Suppressor macrophage treated with lipopolysaccharide for 1 hour (primary cell): Measurements from ENCODE around the gene PLEKHA4.

Source experiments
- DNase-seq, 3 donors: peaks; one replicate each; pipeline ENCODE4 v3.0.0-alpha.2; 2020 to 2022

Gene PLEKHA4

GRCh38 chr19:48822514-48822913 lies 45.9 kb downstream of the PLEKHA4 start:
- DNase-seq = no peak

- no peak for DNase-seq
These were observed 46.8 kb downstream of the PLEKHA4 start for GRCh38 chr19:48821633-48822032.

GRCh38 chr19:48819366-48819816 lies 49.0 kb downstream of the PLEKHA4 start:
- DNase-seq = no peak

- no peak for DNase-seq
These were observed 50.1 kb downstream of the PLEKHA4 start for GRCh38 chr19:48818234-48818820.

GRCh38 chr19:48817585-48818124 lies 50.8 kb downstream of the PLEKHA4 start:
- no peak for DNase-seq

GRCh38 chr19:48815870-48816501 lies 52.4 kb downstream of the PLEKHA4 start:
- DNase-seq = peak in 1 of 3 donors; percentile 26

- DNase-seq = no peak
These were observed 53.5 kb downstream of the PLEKHA4 start for GRCh38 chr19:48814895-48815294.

- peak; percentile 25 to 35 (median 26) for DNase-seq
These were observed 55.1 kb downstream of the PLEKHA4 start for GRCh38 chr19:48813123-48813913.

GRCh38 chr19:48812094-48812929 lies 56.1 kb downstream of the PLEKHA4 start:
- DNase-seq = peak; percentile 49 to 77 (median 54)

- no peak for DNase-seq
These were observed 58.3 kb downstream of the PLEKHA4 start for GRCh38 chr19:48810151-48810550.

GRCh38 chr19:48807590-48808308 lies 60.7 kb downstream of the PLEKHA4 start:
- no peak for DNase-seq

- peak in 2 of 3 donors; percentile 52 to 57 for DNase-seq
These were observed 61.4 kb downstream of the PLEKHA4 start for GRCh38 chr19:48806818-48807589.

GRCh38 chr19:48806518-48806817 lies 61.9 kb downstream of the PLEKHA4 start:
- DNase-seq = peak in 1 of 3 donors; percentile 62

- no peak for DNase-seq
These were observed 63.0 kb downstream of the PLEKHA4 start for GRCh38 chr19:48805452-48805851.

- no peak for DNase-seq
These were observed 63.9 kb downstream of the PLEKHA4 start for GRCh38 chr19:48804496-48804895.

GRCh38 chr19:48802623-48803022 lies 65.8 kb downstream of the PLEKHA4 start:
- DNase-seq = no peak

GRCh38 chr19:48799358-48800300 lies 68.8 kb downstream of the PLEKHA4 start:
- DNase-seq = no peak

GRCh38 chr19:48798937-48799336 lies 69.5 kb downstream of the PLEKHA4 start:
- no peak for DNase-seq

- no peak for DNase-seq
These were observed 71.3 kb downstream of the PLEKHA4 start for GRCh38 chr19:48797103-48797502.
